Fibroblast of skin of right quadriceps (primary cell): Measurements from ENCODE around the gene MAP1LC3B2.

ENCODE experiments used
- DNase-seq: peaks from one replicate; pipeline ENCODE4 v3.0.0-alpha.2; 2013

MAP1LC3B2 gene

GRCh38 chr12:116616536-116617248 lies 57.5 kb downstream of the MAP1LC3B2 start:
- no peak for DNase-seq

- no peak for DNase-seq
Measured at GRCh38 chr12:116619246-116619645, 60.1 kb downstream of the MAP1LC3B2 start.

GRCh38 chr12:116620124-116620491 lies 60.9 kb downstream of the MAP1LC3B2 start:
- no peak for DNase-seq

GRCh38 chr12:116620492-116621191 lies 61.5 kb downstream of the MAP1LC3B2 start:
- no peak for DNase-seq

GRCh38 chr12:116621194-116621593 lies 62.0 kb downstream of the MAP1LC3B2 start:
- DNase-seq, result no peak

GRCh38 chr12:116624516-116624915 lies 65.3 kb downstream of the MAP1LC3B2 start:
- DNase-seq, result no peak

GRCh38 chr12:116626153-116626552 lies 67.0 kb downstream of the MAP1LC3B2 start:
- DNase-seq, result no peak
